Breast epithelium (tissue), 4 donors: Measurements from ENCODE around the gene NCOA4. TPM values are rescaled to one million over a fixed set of nuclear protein-coding genes. Genes with fewer than 3 reads are reported as not detected.
"Not testable (repeated sequence)": the region's sequence is repeated elsewhere in the genome, so short reads cannot be mapped to it uniquely, and the experiment has no call there.

Source experiments
- DNase-seq, 2 donors: peaks; one replicate each; pipeline ENCODE4 v3.0.0-alpha.2; 2019; ENCODE audit warnings: low spot score in 2 of 2
- H3K27ac ChIP-seq, 2 donors: fragments of 200-600 bp; sonication (generic) in 1 of 2; one replicate each; pipeline ENCODE4 v1.5.1; 2016 to 2019; ENCODE audit warnings: mild to moderate bottlenecking in 1 of 2
- H3K27me3 ChIP-seq, 2 donors: fragments of 200-600 bp; sonication (generic) in 1 of 2; one replicate each; pipeline versions ENCODE4 v1.5.1 to v1.6.0; 2017 to 2019; ENCODE audit warnings: control low read depth in 1 of 2, mild to moderate bottlenecking in 1 of 2
- H3K36me3 ChIP-seq: fragments of 200-600 bp; one replicate; pipeline ENCODE4 v1.5.1; 2019
- H3K4me1 ChIP-seq, 2 donors: fragments of 200-600 bp; sonication (generic); one replicate each; pipeline ENCODE4 v1.5.1; 2016 to 2019; ENCODE audit warnings: control low read depth in 1 of 2
- H3K4me3 ChIP-seq, 3 donors: fragments of 200-600 bp; sonication (generic); 1 replicate in 2 of 3; 2 replicates in 1 of 3; pipeline ENCODE4 v1.5.1; 2016 to 2019; ENCODE audit warnings: mild to moderate bottlenecking in 3 of 3, moderate library complexity in 2 of 3
- H3K9me3 ChIP-seq, 2 donors: fragments of 200-600 bp; sonication (generic) in 1 of 2; one replicate each; pipeline ENCODE4 v1.5.1; 2016 to 2019; ENCODE audit warnings: control low read depth in 1 of 2
- CTCF ChIP-seq, 3 donors: fragments of 450-650 bp; IDR thresholded peaks; one replicate each; pipeline ENCODE4 v1.5.1; 2016 to 2017; ENCODE audit warnings: antibody characterized with exemption in 3 of 3, mild to moderate bottlenecking in 3 of 3, moderate library complexity in 3 of 3
- POLR2A ChIP-seq: fragments of 450-650 bp; IDR thresholded peaks from one replicate; pipeline ENCODE4 v1.6.1; 2016; ENCODE audit warnings: antibody characterized with exemption, mild to moderate bottlenecking, moderate library complexity
- POLR2AphosphoS5 ChIP-seq, 3 donors: sonication (generic); formaldehyde crosslinking; IDR thresholded peaks; one replicate each; pipeline ENCODE4 v1.6.1; 2017; ENCODE audit warnings: antibody characterized with exemption in 3 of 3
- intact Hi-C: fragments of 100-400 bp; cut with DNase I; formaldehyde crosslinking; loops from one replicate; pipeline ENCODE4 v1.15.1; 2023; ENCODE audit warnings: low total_unique reads
- total RNA-seq, 3 donors: library from RNA; depleted of rRNA; stranded (reverse); fragments of >200 nt; gene quantifications; one replicate each; pipeline ENCODE4 v1.1.0, GENCODE V29; 2016

Gene NCOA4
- total RNA-seq, 3 donors from 2014 or later = 121 to 200 (median 189) TPM

GRCh38 chr10:46004963-46005362 is 25.5 kb downstream of the NCOA4 start:
- Histone ChIP-seq H3K9me3 (no peaks in the 10 kb centered on the region), H3K4me1 (no peaks in the 10 kb centered on the region), H3K4me3 (no peak overlapping the region), H3K36me3 (peaks cover 11% of the 10 kb centered on the region), H3K27me3 (no peaks in the 10 kb centered on the region), H3K27ac (no peak overlapping the region)
- intact Hi-C loops = no loop called here
- TF ChIP-seq CTCF (IDR thresholded peaks at IDR 0.05) = no peak
- TF ChIP-seq POLR2A = no peak
- TF ChIP-seq POLR2AphosphoS5 (IDR thresholded peaks at IDR 0.05) = no peak
- no peak for DNase-seq

DNA sequence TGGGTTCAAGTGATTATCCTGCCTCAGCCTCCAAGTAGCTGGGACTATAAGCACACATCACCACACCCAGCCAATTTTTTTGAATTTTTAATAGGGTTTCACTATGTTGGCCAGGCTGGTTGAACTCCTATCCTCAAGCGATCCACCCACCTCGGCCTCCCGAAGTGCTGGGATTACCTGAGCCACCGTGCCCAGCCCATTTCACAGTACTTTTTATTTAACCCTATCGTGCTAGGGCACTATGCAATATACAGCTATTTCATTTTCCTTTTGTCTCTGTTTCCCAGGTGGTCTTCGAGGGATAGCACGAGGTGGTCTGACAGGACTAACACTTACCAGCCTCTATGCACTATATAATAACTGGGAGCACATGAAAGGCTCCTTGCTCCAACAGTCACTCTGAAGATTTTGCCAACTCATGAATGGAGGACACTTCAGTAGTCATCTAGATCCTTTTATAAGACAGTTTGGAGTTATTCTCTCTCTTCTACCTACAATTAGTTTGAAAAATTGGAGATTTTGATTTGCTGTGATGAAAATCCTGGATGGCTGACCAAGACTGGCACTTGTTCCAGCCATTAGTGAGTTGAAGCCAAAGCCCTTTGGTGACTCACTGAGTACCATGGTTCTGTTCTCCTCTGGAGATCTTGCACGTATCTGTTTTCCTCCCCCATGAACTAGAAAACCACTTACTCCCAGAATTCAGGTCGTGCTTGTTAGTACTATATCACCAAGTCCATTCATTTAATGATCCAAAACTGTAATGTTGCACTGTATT is 27.3 kb downstream of the NCOA4 start:
- TF ChIP-seq CTCF (IDR thresholded peaks at IDR 0.05) (no peak), POLR2AphosphoS5 (IDR thresholded peaks at IDR 0.05) (no peak), POLR2A (no peak)
- Histone ChIP-seq H3K4me1 (no peaks in the 10 kb centered on the region), H3K36me3 (peaks cover 11% of the 10 kb centered on the region), H3K27me3 (no peaks in the 10 kb centered on the region), H3K27ac (no peak overlapping the region), H3K4me3 (no peak overlapping the region), H3K9me3 (no peaks in the 10 kb centered on the region)
- intact Hi-C loops = no loop called here
- DNase-seq = no peak

DNA sequence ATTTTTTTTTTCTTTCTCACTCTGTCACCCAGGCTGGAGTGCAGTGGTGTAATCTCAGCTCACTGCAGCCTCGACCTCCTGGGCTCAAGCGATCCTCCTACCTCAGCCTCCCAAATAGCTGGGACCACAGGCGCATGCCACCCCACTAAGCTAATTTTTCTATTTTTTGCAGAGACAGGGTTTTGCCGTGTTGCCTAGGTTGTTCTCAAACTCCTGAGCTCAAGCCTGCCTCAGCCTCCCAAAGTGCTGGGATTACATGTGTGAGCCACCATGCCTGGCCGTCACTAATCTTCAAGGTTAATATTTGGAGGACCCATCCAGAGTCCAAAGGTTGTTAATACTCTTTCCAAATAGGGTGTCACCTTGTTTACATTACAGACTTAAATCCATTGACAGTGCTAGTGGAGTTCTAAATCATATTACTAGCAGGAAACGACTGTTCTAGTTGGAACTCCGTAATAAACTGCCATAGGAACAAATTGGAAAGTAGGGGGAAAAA is 28.2 kb downstream of the NCOA4 start:
- H3K9me3 ChIP-seq, H3K27ac ChIP-seq, DNase-seq, H3K27me3 ChIP-seq, intact Hi-C loops, H3K4me3 ChIP-seq, H3K4me1 ChIP-seq: not testable (repeated sequence)
- H3K36me3 ChIP-seq = peaks cover 11% of the 10 kb centered on the region

GRCh38 chr10:46001187-46001756 is 29.2 kb downstream of the NCOA4 start:
- intact Hi-C loops = no loop called here
- Histone ChIP-seq H3K9me3 (no peaks in the 10 kb centered on the region), H3K27me3 (no peaks in the 10 kb centered on the region), H3K4me1 (no peaks in the 10 kb centered on the region), H3K27ac (no peak overlapping the region), H3K4me3 (no peak overlapping the region), H3K36me3 (peaks cover 11% of the 10 kb centered on the region)
- TF ChIP-seq POLR2A (no peak), POLR2AphosphoS5 (IDR thresholded peaks at IDR 0.05) (no peak)
- DNase-seq = no peak

GRCh38 chr10:46000538-46000937 is 29.9 kb downstream of the NCOA4 start:
- no peak for DNase-seq
- TF ChIP-seq POLR2AphosphoS5 (IDR thresholded peaks at IDR 0.05) (no peak), CTCF (IDR thresholded peaks at IDR 0.05) (no peak), POLR2A (no peak)
- H3K9me3 ChIP-seq = no peaks in the 10 kb centered on the region
- intact Hi-C loops = no loop called here
- no peak overlapping the region for H3K4me3 ChIP-seq
- H3K27me3 ChIP-seq = no peaks in the 10 kb centered on the region
- peaks cover 11% of the 10 kb centered on the region for H3K36me3 ChIP-seq
- no peak overlapping the region for H3K27ac ChIP-seq
- no peaks in the 10 kb centered on the region for H3K4me1 ChIP-seq

- H3K27ac ChIP-seq, H3K4me3 ChIP-seq, DNase-seq, intact Hi-C loops, H3K9me3 ChIP-seq, H3K4me1 ChIP-seq, H3K27me3 ChIP-seq: not testable (repeated sequence)
- peaks cover 11% of the 10 kb centered on the region for H3K36me3 ChIP-seq
Observed at GRCh38 chr10:45999955-46000354, 30.5 kb downstream of the NCOA4 start.
